Ovary (tissue), 9 donors: Measurements from ENCODE around the gene C1QTNF6. TPM values are rescaled to one million over a fixed set of nuclear protein-coding genes. Genes with fewer than 3 reads are reported as not detected.

ENCODE experiments used
- DNase-seq, 5 donors: peaks; one replicate each; pipeline ENCODE4 v3.0.0-alpha.2; 2019 to 2020
- H3K27ac ChIP-seq, 2 donors: fragments of 200-600 bp; one replicate each; pipeline versions ENCODE4 v1.5.1 to v1.8.0; 2019 to 2022
- H3K27me3 ChIP-seq: fragments of 200-600 bp; one replicate; pipeline ENCODE4 v1.8.0; 2022
- H3K36me3 ChIP-seq: fragments of 200-600 bp; sonication (generic); one replicate; pipeline ENCODE4 v1.5.1; 2019
- H3K4me1 ChIP-seq: one replicate; pipeline ENCODE4 v1.8.1; 2013; ENCODE audit warnings: mild to moderate bottlenecking, moderate library complexity; ENCODE audit not compliant: insufficient read depth
- H3K4me3 ChIP-seq: fragments of 200-600 bp; sonication (generic); one replicate; pipeline ENCODE4 v1.5.1; 2017
- H3K9me3 ChIP-seq, 2 donors: fragments of 200-600 bp in 1 of 2; sonication (generic) in 1 of 2; one replicate each; pipeline versions ENCODE4 v1.5.1 to v1.8.1; 2013 to 2019; ENCODE audit warnings: mild to moderate bottlenecking in 1 of 2, moderate library complexity in 1 of 2
- EP300 ChIP-seq: sonication (generic); formaldehyde crosslinking; IDR thresholded peaks from one replicate; pipeline ENCODE4 v1.6.1; 2017; ENCODE audit warnings: antibody characterized with exemption
- POLR2A ChIP-seq: fragments of 450-650 bp; IDR thresholded peaks from one replicate; pipeline ENCODE4 v1.6.1; 2017; ENCODE audit warnings: antibody characterized with exemption, mild to moderate bottlenecking, moderate library complexity
- WGBS, 3 donors: extraction: QIAGEN DNeasy Blood & Tissue Kit in 1 of 3; methylation state at CpG; one replicate each; pipeline versions ENCODE4 v1.1.5 to v1.1.7; 2013 to 2017; 5-methylcytosine and 5-hydroxymethylcytosine counted together
- intact Hi-C, 4 donors: fragments of 100-400 bp; cut with DNase I; formaldehyde crosslinking; loops; one replicate each; pipeline versions ENCODE4 v1.11.0 to v1.15.1; 2022 to 2023
- polyA plus RNA-seq, 2 donors: library from polyadenylated mRNA; stranded (reverse); fragments of 200-250 nt in 1 of 2; fragments of 350-450 nt in 1 of 2; fragmentation: Illumina TruSeq in 1 of 2; extraction: RNeasy Lipid Tissue Mini Kit (QIAGEN cat#74804) in 1 of 2; gene quantifications; one replicate each; pipeline ENCODE4 v1.2.3, GENCODE V29; 2013 to 2014
- total RNA-seq, 7 donors: library from RNA; depleted of rRNA in 2 of 7; stranded (reverse); fragments of >200 nt in 2 of 7; fragmentation: NEBNext Ultra II Directional in 3 of 7; extraction: Animal tissue kit (Norgen Biotek cat#: 25700) in 3 of 7; gene quantifications; one replicate each; pipeline versions ENCODE4 v1.1.0 to v1.2.4, GENCODE V29; 2016 to 2023
- TF ChIP-seq, protein P1 (sequence below), 3 donors: fragments of 450-650 bp in 2 of 3; fragments of 200-600 bp in 1 of 3; IDR thresholded peaks; one replicate each; pipeline versions ENCODE4 v1.5.1 to v1.8.0; 2016 to 2022; ENCODE audit warnings: antibody characterized with exemption in 3 of 3, mild to moderate bottlenecking in 1 of 3
- donor health status: DM: no; HTN: no; CAD: no; lungs with moderate emphysema.
- donor health status: DM: no; HTN: no; CAD: no.
- donor health status: Bipolar disorder and iron deficiency.
- donor health status: DM: yes; HTN: yes; CAD: no.
- donor health status: DM: no; HTN: no; CAD: no.
- donor health status: DM: yes; HTN: yes; CAD: no.

Gene C1QTNF6
- total and polyA plus RNA-seq, 9 donors = 4.0 to 8.5 (median 6.4) TPM

DNA sequence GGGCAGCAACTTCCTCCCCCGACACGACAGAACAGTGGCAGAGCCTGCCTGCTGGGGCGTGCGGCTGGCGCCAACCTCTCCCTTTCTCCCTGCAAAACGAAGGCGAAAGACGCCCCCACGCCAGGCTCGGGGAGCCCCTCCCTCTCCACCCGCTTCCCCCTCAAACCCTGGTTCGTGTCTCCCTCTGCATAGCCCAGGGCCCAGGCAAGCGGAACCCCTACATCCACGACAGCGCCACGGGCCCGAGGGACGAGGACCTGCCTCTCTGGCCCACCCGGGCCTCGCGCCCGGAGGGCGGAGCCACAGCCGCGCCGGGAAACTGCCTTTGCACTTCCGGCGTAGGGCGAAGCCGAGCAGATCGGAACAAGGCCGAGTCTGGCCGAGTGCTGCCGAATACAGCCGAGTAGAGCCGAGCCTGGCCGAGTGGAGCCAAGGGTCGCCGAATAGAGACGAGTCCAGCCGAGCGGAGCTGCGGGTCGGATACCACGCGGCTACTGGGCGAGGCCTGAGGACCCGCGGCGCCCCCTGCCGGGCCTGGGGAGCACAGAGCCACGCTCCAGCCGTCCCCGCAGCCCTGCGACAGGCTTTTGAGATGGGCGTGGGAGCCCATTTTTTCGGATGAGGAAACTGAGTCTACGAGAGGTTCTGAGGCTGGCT lies 11.2 kb upstream of the C1QTNF6 start:
- peak overlapping the region; percentile 41 for H3K4me3 ChIP-seq
- DNase-seq = peak; percentile 99 to 100 (median 100)

GRCh38 chr22:37198258-37199102 lies 10.4 kb upstream of the C1QTNF6 start:
- Histone ChIP-seq H3K4me3 (peak overlapping the region; percentile 41), H3K4me1 (peaks cover 17% of the 10 kb centered on the region), H3K9me3 (no peaks in the 10 kb centered on the region), H3K27me3 (no peaks in the 10 kb centered on the region), H3K27ac (peak overlapping the region; percentile 46 to 89), H3K36me3 (no peaks in the 10 kb centered on the region)
- peak; percentile 81 to 91 (median 89) for DNase-seq
- WGBS, 3 donors = 1 to 3% (median 2%) methylated on average over 49 to 51 of the region's 51 CpGs
- TF ChIP-seq, protein P1, sequence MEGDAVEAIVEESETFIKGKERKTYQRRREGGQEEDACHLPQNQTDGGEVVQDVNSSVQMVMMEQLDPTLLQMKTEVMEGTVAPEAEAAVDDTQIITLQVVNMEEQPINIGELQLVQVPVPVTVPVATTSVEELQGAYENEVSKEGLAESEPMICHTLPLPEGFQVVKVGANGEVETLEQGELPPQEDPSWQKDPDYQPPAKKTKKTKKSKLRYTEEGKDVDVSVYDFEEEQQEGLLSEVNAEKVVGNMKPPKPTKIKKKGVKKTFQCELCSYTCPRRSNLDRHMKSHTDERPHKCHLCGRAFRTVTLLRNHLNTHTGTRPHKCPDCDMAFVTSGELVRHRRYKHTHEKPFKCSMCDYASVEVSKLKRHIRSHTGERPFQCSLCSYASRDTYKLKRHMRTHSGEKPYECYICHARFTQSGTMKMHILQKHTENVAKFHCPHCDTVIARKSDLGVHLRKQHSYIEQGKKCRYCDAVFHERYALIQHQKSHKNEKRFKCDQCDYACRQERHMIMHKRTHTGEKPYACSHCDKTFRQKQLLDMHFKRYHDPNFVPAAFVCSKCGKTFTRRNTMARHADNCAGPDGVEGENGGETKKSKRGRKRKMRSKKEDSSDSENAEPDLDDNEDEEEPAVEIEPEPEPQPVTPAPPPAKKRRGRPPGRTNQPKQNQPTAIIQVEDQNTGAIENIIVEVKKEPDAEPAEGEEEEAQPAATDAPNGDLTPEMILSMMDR (IDR thresholded peaks at IDR 0.05) = peak; percentile 50 to 83 (median 63)
- no peak for TF ChIP-seq EP300
- intact Hi-C loops = loop anchor here in 2 of 4 donors (2.0 to 5.0 kb wide), 2 partner anchors 32 to 176 kb away; no protein-coding TSS in a partner anchor

More for the DNA sequence above, 11.2 kb upstream of the C1QTNF6 start:
- H3K36me3 ChIP-seq = no peaks in the 10 kb centered on the region
- peaks cover 16% of the 10 kb centered on the region for H3K4me1 ChIP-seq
- 0 to 1% (median 0%) methylated on average over 48 to 58 of the region's 58 CpGs for WGBS, 3 donors
- H3K27me3 ChIP-seq = no peaks in the 10 kb centered on the region
- H3K27ac ChIP-seq = peak overlapping the region; percentile 46 to 89
- intact Hi-C loops = loop anchor here in 2 of 4 donors (2.0 to 5.0 kb wide), 2 partner anchors 32 to 177 kb away; no protein-coding TSS in a partner anchor
- no peaks in the 10 kb centered on the region for H3K9me3 ChIP-seq
- TF ChIP-seq, protein P1 (IDR thresholded peaks at IDR 0.05) = peak; percentile 92 to 99 (median 98)
- TF ChIP-seq POLR2A (peak; percentile 93), EP300 (no peak)

GRCh38 chr22:37197451-37198257 lies 9.6 kb upstream of the C1QTNF6 start:
- peaks cover 18% of the 10 kb centered on the region for H3K4me1 ChIP-seq
- H3K9me3 ChIP-seq = no peaks in the 10 kb centered on the region
- peak overlapping the region; percentile 46 to 89 for H3K27ac ChIP-seq
- no peak overlapping the region for H3K4me3 ChIP-seq
- no peak for TF ChIP-seq EP300
- TF ChIP-seq POLR2A = no peak
- TF ChIP-seq, protein P1 (IDR thresholded peaks at IDR 0.05) = no peak
- peak; percentile 66 to 81 (median 78) for DNase-seq
- intact Hi-C loops = loop anchor here in 3 of 4 donors (2.0 to 5.0 kb wide), 2 partner anchors 31 to 175 kb away; no protein-coding TSS in a partner anchor
- H3K36me3 ChIP-seq = no peaks in the 10 kb centered on the region
- no peaks in the 10 kb centered on the region for H3K27me3 ChIP-seq
- WGBS, 3 donors = 21 to 28% (median 23%) methylated on average over 12 of the region's 12 CpGs
